ENCODE measurements around the gene TMEM214.

Gene TMEM214

DNA sequence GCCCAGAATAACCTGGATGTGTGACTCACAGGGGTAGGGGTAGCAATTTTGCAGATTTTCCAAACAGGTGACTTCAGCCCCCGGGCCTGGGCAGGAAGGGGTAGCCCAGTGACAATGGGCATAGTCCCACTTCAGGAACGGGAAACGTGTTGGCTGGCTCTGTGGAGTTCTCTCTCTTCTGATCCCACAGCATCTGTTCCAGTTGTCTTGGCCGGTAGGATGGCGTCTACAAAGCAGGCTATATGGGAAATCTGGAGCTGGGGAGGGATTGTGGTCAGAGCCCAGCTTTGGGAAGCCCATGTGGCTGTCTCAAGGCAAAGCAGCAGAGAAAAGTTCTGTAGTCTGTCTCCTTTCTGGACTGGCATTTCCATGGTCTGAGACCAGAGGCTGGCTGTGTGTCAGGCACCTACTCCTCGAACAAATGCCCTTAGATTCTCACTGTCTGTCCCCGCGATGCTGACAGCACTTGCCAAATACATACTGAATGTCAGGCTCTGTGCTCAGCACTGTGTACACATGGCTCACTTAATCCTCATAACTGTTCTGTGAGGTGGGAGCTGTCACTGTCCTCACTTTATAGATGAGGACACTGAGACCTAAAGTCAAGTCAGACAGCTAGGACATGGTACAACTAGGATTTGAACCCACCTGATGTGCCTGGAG, 17.9 kb upstream of the TMEM214 start:
- Histone ChIP-seq H2BK5ac (ENCODE audit: low read length) (no peak overlapping the region), H3K4me1 (ENCODE audit: control insufficient read depth, low read depth, low read length) (peaks cover 3% of the 10 kb centered on the region), H3K4me2 (ENCODE audit: low read length) (no peak overlapping the region), H3K18ac (ENCODE audit: low read length) (no peak overlapping the region), H4K8ac (ENCODE audit: low read depth, low read length) (no peak overlapping the region), H3K9ac (ENCODE audit: low read length) (no peak overlapping the region), H3K4me3 (ENCODE audit: low read length) (no peak overlapping the region), H3K27me3 (ENCODE audit: insufficient read depth, low read length, poor library complexity) (no peaks in the 10 kb centered on the region), H3K4ac (ENCODE audit: low read depth, low read length) (no peak overlapping the region), H4K5ac (ENCODE audit: low read length) (no peak overlapping the region), H3K56ac (ENCODE audit: low read length) (peak overlapping the region; percentile 64), H3K23ac (ENCODE audit: low read length) (no peak overlapping the region), H3K36me3 (ENCODE audit: control insufficient read depth, insufficient read depth, low read length) (no peaks in the 10 kb centered on the region), H3K79me2 (ENCODE audit: control insufficient read depth, insufficient read depth, low read length) (no peaks in the 10 kb centered on the region), H2BK120ac (ENCODE audit: low read depth, low read length) (no peak overlapping the region), H3K79me1 (ENCODE audit: low read length) (no peaks in the 10 kb centered on the region), H2AK5ac (ENCODE audit: low read length) (no peak overlapping the region), H2BK15ac (replicated peaks; ENCODE audit: low read depth) (no peak overlapping the region), H3K27ac (ENCODE audit: low read depth, low read length) (no peak overlapping the region)
- no peak for DNase-seq
- WGBS (ENCODE audit: extremely low coverage, insufficient coverage, low lambda C conversion rate): no CpG with 5 or more reads among the region's 8 CpGs

DNA sequence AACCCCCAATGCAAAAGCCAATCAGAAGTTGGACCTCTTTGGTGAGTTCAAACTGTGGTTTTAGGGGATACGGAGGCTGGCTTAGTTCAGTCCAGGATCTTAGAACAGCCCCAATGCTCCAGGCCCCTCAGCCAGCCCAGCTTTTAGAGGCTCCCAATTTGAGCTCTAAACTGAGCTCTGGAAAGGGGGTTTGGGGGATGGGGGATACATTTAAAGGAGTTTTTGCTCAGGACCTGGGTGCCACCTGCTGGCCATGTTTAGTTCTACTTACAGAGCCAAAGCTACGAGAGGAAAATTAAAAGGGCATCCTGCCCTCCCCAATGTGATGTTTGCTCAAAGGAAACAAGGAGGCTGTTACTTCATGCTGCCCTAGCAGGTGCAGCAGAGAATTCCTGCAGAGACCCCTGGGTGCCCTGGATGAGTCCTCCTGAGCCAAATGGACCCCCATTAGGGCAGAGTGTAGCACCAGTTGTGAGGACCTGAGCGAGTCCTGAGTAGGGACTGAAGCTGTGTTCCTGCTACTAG, 15.9 kb upstream of the TMEM214 start:
- H2BK120ac ChIP-seq (ENCODE audit: low read depth, low read length): no peak overlapping the region
- H2BK5ac ChIP-seq (ENCODE audit: low read length): no peak overlapping the region
- no peak overlapping the region for H3K4me3 ChIP-seq (ENCODE audit: low read length)
- DNase-seq: peak; percentile 86
- peaks cover 3% of the 10 kb centered on the region for H3K4me1 ChIP-seq (ENCODE audit: control insufficient read depth, low read depth, low read length)
- no CpG with 5 or more reads among the region's 3 CpGs for WGBS (ENCODE audit: extremely low coverage, insufficient coverage, low lambda C conversion rate)
- H3K36me3 ChIP-seq (ENCODE audit: control insufficient read depth, insufficient read depth, low read length): no peaks in the 10 kb centered on the region
- H3K18ac ChIP-seq (ENCODE audit: low read length): no peak overlapping the region
- H3K27me3 ChIP-seq (ENCODE audit: insufficient read depth, low read length, poor library complexity): no peaks in the 10 kb centered on the region
- H2BK15ac ChIP-seq (replicated peaks; ENCODE audit: low read depth): no peak overlapping the region
- H3K4ac ChIP-seq (ENCODE audit: low read depth, low read length): no peak overlapping the region
- no peak overlapping the region for H3K27ac ChIP-seq (ENCODE audit: low read depth, low read length)
- H2AK5ac ChIP-seq (ENCODE audit: low read length): no peak overlapping the region
- H3K9ac ChIP-seq (ENCODE audit: low read length): no peak overlapping the region
- H3K23ac ChIP-seq (ENCODE audit: low read length): no peak overlapping the region
- H4K8ac ChIP-seq (ENCODE audit: low read depth, low read length): no peak overlapping the region
- no peak overlapping the region for H4K5ac ChIP-seq (ENCODE audit: low read length)
- H3K4me2 ChIP-seq (ENCODE audit: low read length): no peak overlapping the region
- no peaks in the 10 kb centered on the region for H3K79me2 ChIP-seq (ENCODE audit: control insufficient read depth, insufficient read depth, low read length)
- no peak overlapping the region for H3K56ac ChIP-seq (ENCODE audit: low read length)
- H3K79me1 ChIP-seq (ENCODE audit: low read length): no peaks in the 10 kb centered on the region

DNA sequence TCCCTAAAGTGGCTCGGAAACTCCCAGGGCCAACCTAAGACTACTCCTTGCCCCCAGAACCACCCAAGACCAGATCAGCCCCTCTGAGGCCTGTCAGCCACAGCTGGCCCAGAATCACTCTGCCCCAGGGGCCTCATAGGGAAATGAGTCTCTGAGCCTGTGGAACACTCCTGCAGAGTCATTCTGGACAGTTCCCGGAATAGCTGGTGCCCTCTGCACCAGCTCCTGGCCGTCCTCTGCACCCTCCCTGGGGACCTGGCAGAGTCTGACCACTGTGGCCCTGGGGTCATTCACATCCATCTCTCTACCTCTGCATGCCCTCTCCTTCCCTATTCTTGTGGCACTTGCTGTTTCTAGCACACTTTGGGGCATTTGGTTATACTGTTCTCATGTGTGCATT, 14.6 kb upstream of the TMEM214 start:
- Histone ChIP-seq H3K27ac (ENCODE audit: low read depth, low read length) (no peak overlapping the region), H3K4me3 (ENCODE audit: low read length) (no peak overlapping the region), H2BK15ac (replicated peaks; ENCODE audit: low read depth) (no peak overlapping the region), H3K18ac (ENCODE audit: low read length) (no peak overlapping the region), H3K27me3 (ENCODE audit: insufficient read depth, low read length, poor library complexity) (no peaks in the 10 kb centered on the region), H3K9ac (ENCODE audit: low read length) (no peak overlapping the region), H3K79me2 (ENCODE audit: control insufficient read depth, insufficient read depth, low read length) (no peaks in the 10 kb centered on the region), H4K8ac (ENCODE audit: low read depth, low read length) (no peak overlapping the region), H3K56ac (ENCODE audit: low read length) (no peak overlapping the region), H3K79me1 (ENCODE audit: low read length) (no peaks in the 10 kb centered on the region), H3K36me3 (ENCODE audit: control insufficient read depth, insufficient read depth, low read length) (no peaks in the 10 kb centered on the region), H2BK120ac (ENCODE audit: low read depth, low read length) (no peak overlapping the region), H4K5ac (ENCODE audit: low read length) (no peak overlapping the region), H3K4me1 (ENCODE audit: control insufficient read depth, low read depth, low read length) (peaks cover 3% of the 10 kb centered on the region), H3K4ac (ENCODE audit: low read depth, low read length) (no peak overlapping the region), H3K23ac (ENCODE audit: low read length) (no peak overlapping the region), H3K4me2 (ENCODE audit: low read length) (no peak overlapping the region), H2BK5ac (ENCODE audit: low read length) (no peak overlapping the region), H2AK5ac (ENCODE audit: low read length) (no peak overlapping the region)
- no peak for DNase-seq
- no CpG with 5 or more reads among the region's 3 CpGs for WGBS (ENCODE audit: extremely low coverage, insufficient coverage, low lambda C conversion rate)

DNA sequence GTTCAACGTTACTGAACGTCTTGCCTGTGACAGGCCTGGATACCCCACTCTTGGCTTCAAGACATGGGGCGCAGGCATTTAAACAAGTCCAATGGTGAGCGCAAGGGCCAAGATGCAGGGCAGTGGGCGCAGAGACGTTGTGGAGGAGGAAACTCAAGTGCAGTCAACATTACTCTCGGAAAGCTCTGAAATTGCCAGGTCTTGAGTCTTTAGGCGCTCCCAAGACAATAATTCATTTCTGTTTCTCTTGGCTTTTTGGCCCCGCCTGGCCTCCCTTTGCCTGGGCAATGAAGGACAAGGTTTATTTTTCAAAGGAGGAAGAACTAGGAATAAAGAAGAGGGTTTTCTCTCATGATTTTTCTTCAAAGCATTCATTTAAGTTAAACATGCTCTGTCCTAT, 13.3 kb upstream of the TMEM214 start:
- Histone ChIP-seq H2BK120ac (ENCODE audit: low read depth, low read length) (no peak overlapping the region), H2BK15ac (replicated peaks; ENCODE audit: low read depth) (no peak overlapping the region), H3K27ac (ENCODE audit: low read depth, low read length) (no peak overlapping the region), H3K56ac (ENCODE audit: low read length) (no peak overlapping the region), H4K8ac (ENCODE audit: low read depth, low read length) (no peak overlapping the region), H3K4me1 (ENCODE audit: control insufficient read depth, low read depth, low read length) (peaks cover 3% of the 10 kb centered on the region), H3K79me1 (ENCODE audit: low read length) (no peaks in the 10 kb centered on the region), H3K36me3 (ENCODE audit: control insufficient read depth, insufficient read depth, low read length) (no peaks in the 10 kb centered on the region), H3K4me2 (ENCODE audit: low read length) (no peak overlapping the region), H3K79me2 (ENCODE audit: control insufficient read depth, insufficient read depth, low read length) (no peaks in the 10 kb centered on the region), H3K27me3 (ENCODE audit: insufficient read depth, low read length, poor library complexity) (no peaks in the 10 kb centered on the region), H3K4ac (ENCODE audit: low read depth, low read length) (no peak overlapping the region), H3K18ac (ENCODE audit: low read length) (no peak overlapping the region), H2AK5ac (ENCODE audit: low read length) (no peak overlapping the region), H3K4me3 (ENCODE audit: low read length) (no peak overlapping the region), H3K23ac (ENCODE audit: low read length) (no peak overlapping the region), H3K9ac (ENCODE audit: low read length) (no peak overlapping the region), H2BK5ac (ENCODE audit: low read length) (no peak overlapping the region), H4K5ac (ENCODE audit: low read length) (no peak overlapping the region)
- DNase-seq: no peak
- WGBS (ENCODE audit: extremely low coverage, insufficient coverage, low lambda C conversion rate): no CpG with 5 or more reads among the region's 9 CpGs

DNA sequence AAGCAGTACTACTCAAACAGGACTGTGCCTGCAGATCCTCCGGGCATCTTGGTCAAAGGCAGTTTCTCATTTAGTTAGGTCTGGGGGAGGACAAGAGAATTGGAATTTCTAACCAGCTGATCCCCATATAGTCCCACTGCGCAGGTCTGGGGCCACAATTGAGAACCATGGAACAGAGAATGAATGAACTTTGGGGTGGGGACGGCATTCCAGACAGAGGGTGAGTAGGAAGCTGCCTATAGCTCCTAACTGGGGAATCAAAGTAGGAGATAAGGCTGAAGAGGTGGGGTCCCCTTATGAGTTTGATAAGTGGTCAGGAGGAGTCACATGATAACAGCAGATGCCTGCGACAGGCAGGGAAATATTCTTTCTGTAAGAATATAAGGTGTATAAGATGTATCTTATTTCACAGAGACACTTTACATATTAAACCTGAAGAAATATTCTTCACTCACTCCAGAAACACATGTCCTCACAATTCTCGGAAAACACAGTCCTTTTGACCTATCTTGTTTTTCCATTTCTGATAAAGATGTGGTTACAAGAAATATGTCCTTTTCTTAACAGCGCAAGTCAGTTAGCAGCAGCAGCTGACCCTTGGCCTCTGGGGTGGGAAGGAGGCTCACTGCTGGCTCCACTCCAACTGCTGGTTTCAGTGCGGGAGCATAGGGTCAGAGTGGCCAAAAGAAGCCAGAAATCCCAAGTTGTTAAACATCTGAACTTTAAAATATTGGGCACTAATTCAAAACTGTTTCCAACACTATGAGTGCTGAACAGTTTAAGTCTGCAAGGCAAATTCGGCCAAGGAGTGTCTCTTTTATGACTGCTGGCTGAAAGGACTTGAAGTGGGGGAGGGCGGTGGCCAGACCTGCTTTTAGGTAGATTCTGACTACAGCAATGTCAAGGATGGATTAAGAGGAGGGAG, 12.6 kb upstream of the TMEM214 start:
- Histone ChIP-seq H2AK5ac (ENCODE audit: low read length) (no peak overlapping the region), H3K79me1 (ENCODE audit: low read length) (no peaks in the 10 kb centered on the region), H2BK5ac (ENCODE audit: low read length) (no peak overlapping the region), H3K27ac (ENCODE audit: low read depth, low read length) (no peak overlapping the region), H3K56ac (ENCODE audit: low read length) (no peak overlapping the region), H3K9ac (ENCODE audit: low read length) (no peak overlapping the region), H3K4me1 (ENCODE audit: control insufficient read depth, low read depth, low read length) (peaks cover 3% of the 10 kb centered on the region), H3K36me3 (ENCODE audit: control insufficient read depth, insufficient read depth, low read length) (no peaks in the 10 kb centered on the region), H3K23ac (ENCODE audit: low read length) (no peak overlapping the region), H2BK15ac (replicated peaks; ENCODE audit: low read depth) (no peak overlapping the region), H3K79me2 (ENCODE audit: control insufficient read depth, insufficient read depth, low read length) (no peaks in the 10 kb centered on the region), H3K18ac (ENCODE audit: low read length) (no peak overlapping the region), H4K8ac (ENCODE audit: low read depth, low read length) (no peak overlapping the region), H3K4ac (ENCODE audit: low read depth, low read length) (no peak overlapping the region), H3K4me3 (ENCODE audit: low read length) (no peak overlapping the region), H4K5ac (ENCODE audit: low read length) (no peak overlapping the region), H3K4me2 (ENCODE audit: low read length) (no peak overlapping the region), H3K27me3 (ENCODE audit: insufficient read depth, low read length, poor library complexity) (no peaks in the 10 kb centered on the region), H2BK120ac (ENCODE audit: low read depth, low read length) (no peak overlapping the region)
- no CpG with 5 or more reads among the region's 9 CpGs for WGBS (ENCODE audit: extremely low coverage, insufficient coverage, low lambda C conversion rate)
- no peak for DNase-seq
